H1 (cell line): ENCODE measurements around the gene EVI5. TPM values are rescaled to one million over a fixed set of nuclear protein-coding genes. Genes with fewer than 3 reads are reported as not detected.

Experiments
- ATF2 ChIP-seq: IDR thresholded peaks from 2 replicates; pipeline ENCODE4 v1.6.1; 2012; ENCODE audit warnings: low read length, inconsistent platforms
- BRCA1 ChIP-seq: IDR thresholded peaks from 2 replicates; pipeline ENCODE4 v1.6.1; 2012; ENCODE audit warnings: low read depth, low read length, improper control_type of control experiment
- CBX8 ChIP-seq: fragments of 300-800, 300-1000 bp; sonication (generic); IDR thresholded peaks from 2 replicates; pipeline ENCODE4 v1.7.1; 2016; ENCODE audit warnings: low read depth, low read length, borderline replicate concordance
- CHD7 ChIP-seq: fragments of 300-600 bp; sonication (generic); IDR thresholded peaks from 2 replicates; pipeline ENCODE4 v1.7.1; 2012; ENCODE audit warnings: low read length, moderate library complexity, mild to moderate bottlenecking, inconsistent platforms; ENCODE audit not compliant: insufficient replicate concordance
- CREB1 ChIP-seq: IDR thresholded peaks from 2 replicates; pipeline ENCODE4 v1.6.1; 2012; ENCODE audit warnings: inconsistent platforms
- GTF2F1 ChIP-seq: IDR thresholded peaks from 2 replicates; pipeline ENCODE4 v1.6.1; 2012; ENCODE audit warnings: low read depth, low read length, improper control_type of control experiment, borderline replicate concordance
- JUN ChIP-seq: IDR thresholded peaks from 2 replicates; pipeline ENCODE4 v1.6.1; 2011; ENCODE audit warnings: low read depth, mild to moderate bottlenecking, improper control_type of control experiment, low read length
- JUND ChIP-seq: IDR thresholded peaks from 2 replicates; pipeline ENCODE4 v1.6.1; 2011; ENCODE audit warnings: mild to moderate bottlenecking, improper control_type of control experiment, low read length
- KDM5A ChIP-seq: fragments of 200-600 bp; IDR thresholded peaks from 2 replicates; pipeline ENCODE4 v1.7.1; 2012; ENCODE audit warnings: mild to moderate bottlenecking, low read length, inconsistent platforms, mixed read lengths
- TBP ChIP-seq: IDR thresholded peaks from 2 replicates; pipeline ENCODE4 v1.6.1; 2011; ENCODE audit warnings: low read depth, low read length, improper control_type of control experiment
- polyA plus RNA-seq, 7 experiments: library from polyadenylated mRNA; depleted of rRNA in 3 of 7; stranded (reverse) in 5 of 7; unstranded in 2 of 7; fragments of >200 nt in 5 of 7; fragments of 200-250 nt in 2 of 7; gene quantifications; 1 replicate in 5 of 7; 2 replicates in 1 of 7; 4 replicates in 1 of 7; pipeline versions ENCODE4 v1.2.1 to v1.2.3, GENCODE V29; 2011 to 2013; ENCODE audit warnings: missing spikeins in 2 of 7, mixed read lengths in 2 of 7
- total RNA-seq: library from RNA; stranded (reverse); fragmentation: NEBNext Ultra II Directional; extraction: Animal tissue kit (Norgen Biotek cat#: 25700); gene quantifications from 2 replicates; pipeline ENCODE4 v1.2.1, GENCODE V29; 2021

Gene EVI5
- total and polyA plus RNA-seq, 2 of the 8 experiments (the other 6 are each of a cell fraction or from before 2014, with no cell fraction given), result 1.7 to 13.7 TPM

- TF ChIP-seq CHD7, result no peak
- TF ChIP-seq GTF2F1, result no peak
- TF ChIP-seq KDM5A, result no peak
- no peak for TF ChIP-seq CREB1
- TF ChIP-seq BRCA1, result no peak
- no peak for TF ChIP-seq TBP
- TF ChIP-seq JUND, result no peak
- no peak for TF ChIP-seq CBX8
- TF ChIP-seq ATF2, result no peak
- no peak for TF ChIP-seq JUN
Observed at GRCh38 chr1:92797961-92798360, 13.1 kb upstream of the EVI5 start (continued).
